IMR-90 (cell line): ENCODE measurements around the gene WDR74. TPM values are rescaled to one million over a fixed set of nuclear protein-coding genes. Genes with fewer than 3 reads are reported as not detected.

Experiments
- ATAC-seq: fragments of 200-7000 bp; cut with Tn5 transposase; 2 replicates; pipeline ENCODE4 v1.9.1; 2020; ENCODE audit warnings: low read depth, mild to moderate bottlenecking, moderate library complexity
- BruUV-seq: library from RNA; stranded (reverse); fragments of 400-500 nt; replicated peaks from 2 replicates; lab custom pipeline; 2021; lab: Mats Ljungman, UMichigan
- CTCF ChIA-PET: fragments of 300-600 bp; formaldehyde crosslinking; extraction: SDS; loops from one replicate; lab custom pipeline; 2021; ENCODE audit warnings: antibody characterized with exemption; lab: Yijun Ruan, JAX
- POLR2A ChIA-PET: fragments of 300-600 bp; sonication (Branson Sonifier 250); formaldehyde crosslinking; loops from one replicate; lab custom pipeline; 2022; ENCODE audit warnings: antibody characterized with exemption; ENCODE audit not compliant: unreplicated experiment; lab: Charles Lee
- DNase-seq: peaks from one replicate; pipeline ENCODE4 v3.0.0; 2013
- H2AFZ ChIP-seq: replicated peaks from 2 replicates; pipeline ENCODE3; 2013; ENCODE audit warnings: low read length, mild to moderate bottlenecking; ENCODE audit not compliant: poor library complexity
- H2AK5ac ChIP-seq: 2 replicates; pipeline ENCODE4 v1.6.1; 2013; ENCODE audit warnings: low read depth, low read length, inconsistent platforms
- H2AK9ac ChIP-seq: replicated peaks from 2 replicates; pipeline ENCODE3; 2013; ENCODE audit warnings: mild to moderate bottlenecking, low read depth, low read length, moderate library complexity; ENCODE audit not compliant: poor library complexity
- H2BK120ac ChIP-seq: 2 replicates; pipeline ENCODE4 v1.6.1; 2013; ENCODE audit warnings: low read depth, low read length, inconsistent platforms
- H2BK15ac ChIP-seq: 3 replicates; pipeline ENCODE4 v1.6.1; 2013; ENCODE audit warnings: low read depth, low read length, inconsistent platforms
- H2BK20ac ChIP-seq: 2 replicates; pipeline ENCODE4 v1.6.1; 2013; ENCODE audit warnings: low read depth, mild to moderate bottlenecking, inconsistent platforms, low read length, moderate library complexity
- H2BK5ac ChIP-seq: 2 replicates; pipeline ENCODE4 v1.6.1; 2013; ENCODE audit warnings: mild to moderate bottlenecking, low read depth, low read length, inconsistent platforms; ENCODE audit not compliant: poor library complexity, severe bottlenecking
- H3K14ac ChIP-seq: replicated peaks from 2 replicates; pipeline ENCODE4 v1.6.1; 2013; ENCODE audit warnings: low read depth, low read length, inconsistent platforms
- H3K18ac ChIP-seq: 2 replicates; pipeline ENCODE4 v1.6.1; 2013; ENCODE audit warnings: low read depth, low read length, control low read depth
- H3K23ac ChIP-seq: 2 replicates; pipeline ENCODE4 v1.6.1; 2013; ENCODE audit warnings: low read depth, low read length, inconsistent platforms
- H3K27ac ChIP-seq: 2 replicates; pipeline ENCODE4 v1.5.1; 2013; ENCODE audit warnings: mild to moderate bottlenecking, control low read depth, low read length; ENCODE audit not compliant: insufficient read depth
- H3K27me3 ChIP-seq: 2 replicates; pipeline ENCODE4 v1.6.1; 2013; ENCODE audit warnings: low read length; ENCODE audit not compliant: control insufficient read depth, insufficient read depth
- H3K36me3 ChIP-seq: 2 replicates; pipeline ENCODE4 v1.6.1; 2013; ENCODE audit warnings: low read length, mixed read lengths; ENCODE audit not compliant: control insufficient read depth, insufficient read depth
- H3K4ac ChIP-seq: 2 replicates; pipeline ENCODE4 v1.6.1; 2013; ENCODE audit warnings: low read depth, low read length, inconsistent platforms
- H3K4me1 ChIP-seq: 2 replicates; pipeline ENCODE4 v1.6.1; 2013; ENCODE audit warnings: low read length, mixed read lengths; ENCODE audit not compliant: control insufficient read depth, insufficient read depth
- H3K4me2 ChIP-seq: 2 replicates; pipeline ENCODE4 v1.6.1; 2013; ENCODE audit warnings: low read depth, mild to moderate bottlenecking, control low read depth, low read length, moderate library complexity
- H3K4me3 ChIP-seq: 2 replicates; pipeline ENCODE4 v1.5.1; 2013; ENCODE audit warnings: low read depth, mild to moderate bottlenecking, control low read depth, low read length, moderate library complexity; ENCODE audit not compliant: insufficient read depth
- H3K56ac ChIP-seq: 2 replicates; pipeline ENCODE4 v1.6.1; 2013; ENCODE audit warnings: low read length, inconsistent platforms; ENCODE audit not compliant: insufficient read depth; ENCODE audit errors: extremely low read depth
- H3K79me1 ChIP-seq, 2 experiments: 2 replicates each; pipeline ENCODE4 v1.6.1; 2013; ENCODE audit warnings: low read length in 2 of 2, inconsistent platforms in 1 of 2, low read depth in 1 of 2
- H3K9ac ChIP-seq: 2 replicates; pipeline ENCODE4 v1.6.1; 2013; ENCODE audit warnings: low read depth, low read length, control low read depth
- H3K9me1 ChIP-seq: 2 replicates; pipeline ENCODE4 v1.6.1; 2013; ENCODE audit warnings: low read length, inconsistent platforms; ENCODE audit not compliant: insufficient read depth
- H3K9me3 ChIP-seq: 2 replicates; pipeline ENCODE4 v1.6.1; 2013; ENCODE audit warnings: low read length; ENCODE audit not compliant: control insufficient read depth, insufficient read depth
- H4K20me1 ChIP-seq: 2 replicates; pipeline ENCODE4 v1.6.1; 2013; ENCODE audit warnings: low read length, inconsistent platforms; ENCODE audit not compliant: insufficient read depth
- H4K5ac ChIP-seq: 2 replicates; pipeline ENCODE4 v1.6.1; 2013; ENCODE audit warnings: mild to moderate bottlenecking, low read depth, low read length, control low read depth
- H4K8ac ChIP-seq, 2 experiments: 2 replicates each; pipeline ENCODE4 v1.6.1; 2013; ENCODE audit warnings: low read depth in 2 of 2, low read length in 2 of 2, control low read depth in 1 of 2, inconsistent platforms in 1 of 2
- H4K91ac ChIP-seq: 2 replicates; pipeline ENCODE4 v1.6.1; 2013; ENCODE audit warnings: low read depth, low read length, inconsistent platforms; ENCODE audit not compliant: insufficient read depth
- BHLHE40 ChIP-seq: fragments of 150-350 bp; IDR thresholded peaks from 2 replicates; pipeline ENCODE4 v1.6.1; 2016; ENCODE audit warnings: mild to moderate bottlenecking, low read depth, low read length
- CEBPB ChIP-seq: IDR thresholded peaks from 2 replicates; pipeline ENCODE4 v1.6.1; 2012; ENCODE audit warnings: low read depth, low read length, improper control_type of control experiment
- FOS ChIP-seq: fragments of 150-350 bp; IDR thresholded peaks from 2 replicates; pipeline ENCODE4 v1.6.1; 2016; ENCODE audit warnings: low read depth, low read length
- MAFK ChIP-seq: IDR thresholded peaks from 2 replicates; pipeline ENCODE4 v1.6.1; 2012; ENCODE audit warnings: low read depth, low read length, improper control_type of control experiment
- MXI1 ChIP-seq: IDR thresholded peaks from 2 replicates; pipeline ENCODE4 v1.6.1; 2012; ENCODE audit warnings: low read depth, mild to moderate bottlenecking, low read length, moderate library complexity, borderline replicate concordance
- NFE2L2 ChIP-seq: fragments of 150-350 bp; IDR thresholded peaks from 2 replicates; pipeline ENCODE4 v1.6.1; 2016; ENCODE audit warnings: low read depth, mild to moderate bottlenecking, low read length
- POLR2A ChIP-seq: IDR thresholded peaks from 2 replicates; pipeline ENCODE4 v1.6.1; 2012; ENCODE audit warnings: mild to moderate bottlenecking, low read depth, low read length
- RAD21 ChIP-seq: IDR thresholded peaks from 2 replicates; pipeline ENCODE4 v1.6.1; 2012; ENCODE audit warnings: low read length, improper control_type of control experiment
- RCOR1 ChIP-seq: IDR thresholded peaks from 2 replicates; pipeline ENCODE4 v1.6.1; 2012; ENCODE audit warnings: mild to moderate bottlenecking, low read length, improper control_type of control experiment; ENCODE audit not compliant: insufficient replicate concordance
- RFX5 ChIP-seq: IDR thresholded peaks from 2 replicates; pipeline ENCODE4 v1.8.0; 2012; ENCODE audit warnings: low read depth, mild to moderate bottlenecking, low read length, moderate library complexity
- SMC3 ChIP-seq: fragments of 150-350 bp; IDR thresholded peaks from 2 replicates; pipeline ENCODE4 v1.6.1; 2016; ENCODE audit warnings: low read depth, mild to moderate bottlenecking, antibody characterized with exemption, low read length, moderate library complexity
- WGBS, 2 experiments: methylation state at CpG; one replicate each; pipeline versions ENCODE4 v1.1.5 to v1.1.7; 2013; ENCODE audit warnings: missing lambda C conversion rate in 2 of 2; ENCODE audit not compliant: insufficient read length in 1 of 2; ENCODE audit errors: extremely low coverage in 2 of 2; 5-methylcytosine and 5-hydroxymethylcytosine counted together
- dilution Hi-C: fragments of 300-500 bp; cut with HindIII; formaldehyde crosslinking; loops from one replicate; pipeline ENCODE4 v1.14.3; 2018; ENCODE audit warnings: low sequenced_read_pairs; ENCODE audit not compliant: unreplicated experiment
- in situ Hi-C: fragments of 300-500 bp; cut with MboI; formaldehyde crosslinking; loops from 3 replicates; pipeline ENCODE4 v1.14.3; 2019; ENCODE audit warnings: low sequenced_read_pairs, inconsistent platforms, mixed read lengths
- intact Hi-C: fragments of 100-400 bp; cut with micrococcal nuclease; formaldehyde crosslinking; loops from 2 replicates; pipeline ENCODE4 v1.10.0; 2022
- polyA plus RNA-seq, 3 experiments: library from polyadenylated mRNA; depleted of rRNA; stranded (reverse); fragments of >200 nt; gene quantifications; 2 replicates each; pipeline ENCODE4 v1.2.3, GENCODE V29; 2012; ENCODE audit warnings: low replicate concordance in 1 of 3
- total RNA-seq: library from RNA; depleted of rRNA; stranded (reverse); fragments of >200 nt; gene quantifications from 2 replicates; pipeline ENCODE4 v1.2.3, GENCODE V29; 2012
- TF ChIP-seq, protein P1 (sequence below): fragments of 150-350 bp; IDR thresholded peaks from 2 replicates; pipeline ENCODE4 v1.6.1; 2017; ENCODE audit warnings: mild to moderate bottlenecking, antibody characterized with exemption, low read length, low read depth

WDR74 gene
- total and polyA plus RNA-seq, 2 of the 4 experiments (the other 2 are of a cell fraction) = 38.4 to 44.3 TPM

- Histone ChIP-seq H2BK20ac (peak overlapping the region; percentile 77; the same call in 1 of the 2 replicates), H4K5ac (peak overlapping the region; percentile 97), H2AFZ (peak overlapping the region; percentile 84), H4K20me1 (no peaks in the 10 kb centered on the region; the same call in none of the 2 replicates), H2BK5ac (peak overlapping the region; percentile 98), H4K91ac (peak overlapping the region; percentile 94), H3K9me3 (no peaks in the 10 kb centered on the region), H3K56ac (peak overlapping the region; percentile 96), H3K18ac (peak overlapping the region; percentile 87), H2AK9ac (peak overlapping the region; percentile 70), H4K8ac (peak overlapping the region; percentile 98 to 99), H3K4ac (peak overlapping the region; percentile 91), H3K4me3 (peak overlapping the region; percentile 26), H3K14ac (peak overlapping the region; percentile 92), H2BK15ac (peak overlapping the region; percentile 93; the same call in 1 of the 3 replicates), H3K4me1 (peaks cover 8% of the 10 kb centered on the region), H3K9ac (peak overlapping the region; percentile 86), H3K79me1 (peaks cover 5 to 16% of the 10 kb centered on the region in 2 experiments; a peak in 1 of 4 replicates), H2AK5ac (peak overlapping the region; percentile 96), H3K23ac (peak overlapping the region; percentile 92), H3K27me3 (no peaks in the 10 kb centered on the region), H3K9me1 (no peaks in the 10 kb centered on the region), H2BK120ac (peak overlapping the region; percentile 80), H3K4me2 (peak overlapping the region; percentile 81), H3K27ac (peak overlapping the region; percentile 97), H3K36me3 (no peaks in the 10 kb centered on the region; the same call in 1 of the 2 replicates)
- no peak for TF ChIP-seq POLR2A
- no peak for TF ChIP-seq SMC3
- no peak for TF ChIP-seq CEBPB
- TF ChIP-seq NFE2L2 = no peak
- TF ChIP-seq, protein P1, sequence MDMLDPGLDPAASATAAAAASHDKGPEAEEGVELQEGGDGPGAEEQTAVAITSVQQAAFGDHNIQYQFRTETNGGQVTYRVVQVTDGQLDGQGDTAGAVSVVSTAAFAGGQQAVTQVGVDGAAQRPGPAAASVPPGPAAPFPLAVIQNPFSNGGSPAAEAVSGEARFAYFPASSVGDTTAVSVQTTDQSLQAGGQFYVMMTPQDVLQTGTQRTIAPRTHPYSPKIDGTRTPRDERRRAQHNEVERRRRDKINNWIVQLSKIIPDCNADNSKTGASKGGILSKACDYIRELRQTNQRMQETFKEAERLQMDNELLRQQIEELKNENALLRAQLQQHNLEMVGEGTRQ = no peak
- TF ChIP-seq FOS = no peak
- TF ChIP-seq MAFK = no peak
- no peak for TF ChIP-seq RFX5
- no peak for TF ChIP-seq BHLHE40
- no peak for TF ChIP-seq RCOR1
- no peak for TF ChIP-seq MXI1
- TF ChIP-seq RAD21 = no peak
- WGBS, 2 experiments = 10% methylated on average over 11 of the region's 30 CpGs; no CpG with 5 or more reads in 1 of the 2 experiments
- in situ Hi-C loops (no loop called here), intact Hi-C loops (no loop called here), dilution Hi-C loops (no loop called here)
- ChIA-PET CTCF (interaction anchor here (0.7 kb wide), 1 partner anchor 13 kb away, joined by 3 read pairs; no protein-coding TSS in a partner anchor), POLR2A (interaction anchor here (0.6 to 1.5 kb wide), 4 partner anchors 10 to 142 kb away, joined by 3 to 16 read pairs (median 4); partner anchors contain the start of genes STX5 and TEX54)
- peak; percentile 1; the same call in 1 of the 2 replicates for ATAC-seq
- no peak for DNase-seq
- BruUV-seq = no TSS peak
These were observed 2.9 kb upstream of the WDR74 start for GRCh38 chr11:62842171-62842741.
